HAP-1 (cell line): Measurements from ENCODE around the gene TIMMDC1.
"Not testable (repeated sequence)": the region's sequence is repeated elsewhere in the genome, so short reads cannot be mapped to it uniquely, and the experiment has no call there.

Experiments used
- DNase-seq, 2 experiments: peaks; one replicate each; pipeline ENCODE4 v3.0.0-alpha.2; 2016 to 2020; ENCODE audit warnings: low spot score in 2 of 2
- H3K27me3 ChIP-seq: fragments of 250-450 bp; sonication (Bioruptor Pico); 2 replicates; pipeline ENCODE4 v1.5.1; 2020; ENCODE audit warnings: low read depth, mild to moderate bottlenecking, moderate library complexity
- H3K36me3 ChIP-seq: fragments of 250-450 bp; sonication (Bioruptor Pico); replicated peaks from 2 replicates; pipeline ENCODE4 v1.5.1; 2020; ENCODE audit warnings: mild to moderate bottlenecking
- H3K4me1 ChIP-seq: fragments of 250-450 bp; sonication (Bioruptor Pico); 2 replicates; pipeline ENCODE4 v1.5.1; 2020; ENCODE audit warnings: mild to moderate bottlenecking
- H3K4me3 ChIP-seq: fragments of 250-450 bp; sonication (Bioruptor Pico); 2 replicates; pipeline ENCODE4 v1.5.1; 2020; ENCODE audit warnings: mild to moderate bottlenecking, moderate library complexity
- H3K9me3 ChIP-seq: fragments of 250-450 bp; sonication (Bioruptor Pico); 2 replicates; pipeline ENCODE4 v1.5.1; 2020; ENCODE audit warnings: mild to moderate bottlenecking, moderate library complexity
- in situ Hi-C: fragments of 300-500 bp; cut with MboI; formaldehyde crosslinking; loops from 3 replicates; pipeline ENCODE4 v1.14.3; 2020; ENCODE audit warnings: low sequenced_read_pairs, inconsistent platforms, mixed read lengths

The TIMMDC1 gene

DNA sequence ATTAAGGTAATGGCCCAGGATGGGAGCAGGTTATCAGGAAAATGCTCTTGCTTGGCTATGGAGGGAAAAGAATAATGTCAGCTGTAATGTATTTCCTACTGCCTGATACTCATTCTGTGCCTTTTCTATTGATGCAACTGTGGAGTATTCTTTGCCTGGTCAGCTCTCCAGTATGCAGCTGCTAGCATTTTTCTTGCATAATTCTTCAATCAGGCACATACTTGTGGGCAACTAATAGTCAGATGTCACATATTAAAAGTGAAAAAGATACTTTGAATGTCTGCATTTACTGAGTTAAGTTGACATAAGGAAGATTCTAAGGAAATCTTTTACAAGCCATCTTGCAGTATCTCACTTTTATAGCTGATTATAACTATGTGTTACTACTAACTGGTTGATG is 31.5 kb downstream of the TIMMDC1 start:
- Histone ChIP-seq H3K4me1 (no peaks in the 10 kb centered on the region), H3K27me3 (no peaks in the 10 kb centered on the region), H3K4me3 (no peak overlapping the region), H3K36me3 (no peaks in the 10 kb centered on the region; the same call in 1 of the 2 replicates), H3K9me3 (no peaks in the 10 kb centered on the region)
- in situ Hi-C loops: no loop called here
- no peak for DNase-seq

DNA sequence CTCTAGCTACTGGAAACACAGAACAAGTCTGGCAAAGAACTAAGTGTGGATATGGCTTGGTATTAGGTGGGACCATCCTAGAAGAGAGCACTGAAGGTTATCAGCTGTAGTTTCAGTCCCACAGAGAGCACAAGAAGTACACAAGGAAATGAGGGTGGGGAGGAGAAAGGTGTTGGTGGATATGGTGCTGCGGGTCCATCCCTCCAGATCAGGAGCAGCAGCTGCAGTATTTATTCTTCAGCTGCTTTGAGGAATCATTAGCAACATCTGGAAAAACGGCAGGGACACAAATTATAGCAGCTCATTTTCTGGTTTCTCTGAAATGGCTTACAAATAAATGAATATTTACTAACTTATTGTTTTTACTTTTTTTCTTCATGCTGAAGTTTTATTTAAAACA is 32.1 kb downstream of the TIMMDC1 start:
- no peaks in the 10 kb centered on the region for H3K4me1 ChIP-seq

GRCh38 chr3:119531151-119531550 is 32.8 kb downstream of the TIMMDC1 start:
- no peaks in the 10 kb centered on the region for H3K27me3 ChIP-seq
- no peak for DNase-seq
- in situ Hi-C loops: no loop called here
- H3K9me3 ChIP-seq: no peaks in the 10 kb centered on the region
- no peak overlapping the region for H3K4me3 ChIP-seq
- H3K36me3 ChIP-seq: no peaks in the 10 kb centered on the region
- H3K4me1 ChIP-seq: no peaks in the 10 kb centered on the region

More for the DNA sequence above, 32.1 kb downstream of the TIMMDC1 start:
- H3K36me3 ChIP-seq: no peaks in the 10 kb centered on the region; the same call in 1 of the 2 replicates
- no peak overlapping the region for H3K4me3 ChIP-seq
- no peak for DNase-seq
- in situ Hi-C loops: no loop called here
- H3K27me3 ChIP-seq: no peaks in the 10 kb centered on the region
- H3K9me3 ChIP-seq: no peaks in the 10 kb centered on the region

- Histone ChIP-seq H3K36me3 (no peaks in the 10 kb centered on the region), H3K4me1 (no peaks in the 10 kb centered on the region), H3K9me3 (no peaks in the 10 kb centered on the region), H3K27me3 (no peaks in the 10 kb centered on the region), H3K4me3 (no peak overlapping the region)
- DNase-seq: no peak
- in situ Hi-C loops: no loop called here
Observed at GRCh38 chr3:119534296-119534695, 35.9 kb downstream of the TIMMDC1 start.

- in situ Hi-C loops: no loop called here
- no peaks in the 10 kb centered on the region for H3K4me1 ChIP-seq
- H3K9me3 ChIP-seq: no peaks in the 10 kb centered on the region
- H3K36me3 ChIP-seq: no peaks in the 10 kb centered on the region
- no peaks in the 10 kb centered on the region for H3K27me3 ChIP-seq
- no peak overlapping the region for H3K4me3 ChIP-seq
- no peak for DNase-seq
Observed at GRCh38 chr3:119536757-119537156, 38.4 kb downstream of the TIMMDC1 start.

DNA sequence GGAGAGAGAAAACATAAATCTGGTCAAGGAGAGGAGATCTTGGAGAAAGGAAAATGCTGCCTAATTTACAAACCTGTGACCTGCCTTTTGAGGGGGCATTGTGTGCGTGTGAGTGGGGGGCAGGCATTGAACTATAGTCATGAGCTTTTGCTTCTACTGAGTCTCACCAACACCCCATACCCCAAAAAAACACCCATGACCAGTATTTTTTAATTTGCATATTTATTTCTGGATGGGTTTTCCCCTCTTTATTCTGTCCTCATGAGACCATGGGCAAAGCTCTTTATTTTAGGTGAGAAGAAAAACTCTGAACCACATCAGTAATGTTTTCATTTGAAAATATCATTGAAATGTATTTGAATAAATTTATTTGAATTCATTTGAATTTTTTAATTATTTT is 40.4 kb downstream of the TIMMDC1 start:
- no peaks in the 10 kb centered on the region for H3K4me1 ChIP-seq
- DNase-seq: no peak
- no peaks in the 10 kb centered on the region for H3K9me3 ChIP-seq
- in situ Hi-C loops: no loop called here
- H3K4me3 ChIP-seq: no peak overlapping the region
- H3K27me3 ChIP-seq: no peaks in the 10 kb centered on the region
- no peaks in the 10 kb centered on the region for H3K36me3 ChIP-seq

- Histone ChIP-seq H3K4me3 (no peak overlapping the region), H3K27me3 (no peaks in the 10 kb centered on the region), H3K36me3 (no peaks in the 10 kb centered on the region), H3K9me3 (no peaks in the 10 kb centered on the region), H3K4me1 (no peaks in the 10 kb centered on the region)
- no peak for DNase-seq
- in situ Hi-C loops: no loop called here
Observed at GRCh38 chr3:119541547-119541946, 43.2 kb downstream of the TIMMDC1 start.

DNA sequence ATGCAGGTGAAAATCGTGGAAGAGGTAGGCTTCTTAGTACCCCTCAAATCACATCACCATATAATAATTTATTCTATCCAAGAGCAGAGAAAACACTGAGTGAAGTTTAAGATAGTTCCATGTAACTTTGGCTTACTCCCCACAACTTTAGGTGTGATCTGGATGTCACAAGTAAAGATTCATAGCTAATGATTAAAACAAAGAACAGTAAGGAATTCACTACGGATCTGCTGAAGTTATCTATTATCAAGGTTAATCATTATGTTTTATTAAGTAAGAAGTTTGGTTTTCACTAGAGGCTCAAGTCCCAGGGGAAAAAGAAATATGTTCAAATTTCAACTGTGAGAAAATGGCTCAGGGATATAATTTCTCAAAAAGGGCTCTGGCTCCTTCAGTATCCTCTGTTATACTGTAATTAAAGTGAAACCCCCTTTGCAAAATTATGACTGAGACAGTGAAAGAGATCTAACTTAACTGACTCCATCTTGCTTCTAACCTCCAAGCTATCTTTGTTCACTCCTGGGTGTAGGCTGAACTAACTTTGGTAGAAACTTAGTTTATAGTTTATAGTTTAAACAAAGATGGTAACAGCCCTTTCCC is 43.9 kb downstream of the TIMMDC1 start:
- in situ Hi-C loops: no loop called here
- no peaks in the 10 kb centered on the region for H3K36me3 ChIP-seq

DNA sequence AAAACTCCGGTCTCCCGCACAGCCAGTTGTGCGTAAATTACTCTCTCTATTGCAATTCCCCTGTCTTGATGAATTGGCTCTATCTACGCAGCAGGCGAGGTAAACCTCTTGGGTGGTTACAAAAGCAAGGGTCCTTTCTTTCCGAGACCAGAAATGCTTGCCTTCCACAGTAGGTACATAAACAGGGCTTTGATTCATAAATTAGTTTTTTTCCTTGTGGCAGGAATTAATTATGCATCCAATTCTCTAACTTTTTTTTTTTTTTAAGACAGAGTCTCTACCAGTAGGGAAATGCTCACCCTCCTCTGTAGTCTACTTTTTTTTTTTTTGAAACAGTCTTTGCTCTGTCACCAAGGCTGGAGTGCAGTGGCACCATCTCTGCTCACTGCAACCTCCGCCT is 44.8 kb downstream of the TIMMDC1 start:
- in situ Hi-C loops: no loop called here
- Histone ChIP-seq H3K4me1 (no peaks in the 10 kb centered on the region), H3K9me3 (no peaks in the 10 kb centered on the region), H3K4me3 (no peak overlapping the region), H3K27me3 (no peaks in the 10 kb centered on the region), H3K36me3 (no peaks in the 10 kb centered on the region)
- no peak for DNase-seq

More for the DNA sequence above, 43.9 kb downstream of the TIMMDC1 start:
- Histone ChIP-seq H3K4me1 (no peaks in the 10 kb centered on the region), H3K9me3 (no peaks in the 10 kb centered on the region), H3K27me3 (no peaks in the 10 kb centered on the region), H3K4me3 (no peak overlapping the region)
- no peak for DNase-seq

DNA sequence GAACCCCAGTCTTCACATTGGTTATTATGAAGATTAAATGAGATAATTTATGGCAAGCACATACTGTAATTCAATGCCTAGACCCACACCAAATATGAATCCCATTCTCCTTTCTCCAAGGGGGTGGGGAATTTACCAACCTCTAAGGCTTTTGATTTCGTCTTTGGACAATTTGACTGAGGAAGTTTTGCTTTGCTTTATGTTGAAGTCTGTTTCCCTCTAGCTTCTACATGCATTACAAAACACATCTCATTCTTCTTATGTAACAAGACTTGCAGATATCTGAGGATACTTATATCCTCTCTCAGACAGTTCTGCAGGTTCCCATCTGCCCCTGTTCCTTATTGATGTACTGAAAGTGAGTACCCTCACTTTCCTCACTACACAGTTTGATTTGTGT is 48.9 kb downstream of the TIMMDC1 start:
- Histone ChIP-seq H3K36me3 (no peaks in the 10 kb centered on the region), H3K9me3 (no peaks in the 10 kb centered on the region), H3K27me3 (no peaks in the 10 kb centered on the region), H3K4me3 (no peak overlapping the region), H3K4me1 (no peaks in the 10 kb centered on the region)
- in situ Hi-C loops: no loop called here
- DNase-seq: no peak

DNA sequence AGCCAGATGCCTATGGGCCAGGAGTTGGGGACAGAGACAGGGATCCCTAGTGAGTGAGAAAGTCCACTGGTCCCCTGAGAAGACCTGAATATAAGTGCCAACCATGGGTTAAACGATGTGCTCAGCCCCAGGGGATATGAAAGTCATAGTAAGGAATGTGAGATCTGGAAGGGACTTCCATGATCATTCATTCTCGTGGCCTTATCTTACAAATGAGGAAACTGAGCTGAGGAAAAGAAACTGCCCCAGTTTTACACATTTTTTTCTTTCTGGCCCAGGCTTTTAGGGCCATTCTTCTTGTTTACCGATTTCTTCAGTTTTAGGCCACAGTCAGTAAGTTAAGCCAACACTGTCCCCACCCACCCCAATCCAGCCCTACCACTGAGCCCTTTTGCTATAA is 50.0 kb downstream of the TIMMDC1 start:
- H3K4me3 ChIP-seq: no peak overlapping the region
- no peaks in the 10 kb centered on the region for H3K9me3 ChIP-seq
- in situ Hi-C loops: no loop called here
- H3K4me1 ChIP-seq: no peaks in the 10 kb centered on the region
- H3K27me3 ChIP-seq: no peaks in the 10 kb centered on the region
- no peak for DNase-seq
- no peaks in the 10 kb centered on the region for H3K36me3 ChIP-seq

GRCh38 chr3:119550192-119550910 is 52.0 kb downstream of the TIMMDC1 start:
- no peaks in the 10 kb centered on the region for H3K4me1 ChIP-seq
- in situ Hi-C loops: no loop called here
- no peaks in the 10 kb centered on the region for H3K36me3 ChIP-seq
- no peak overlapping the region for H3K4me3 ChIP-seq
- no peaks in the 10 kb centered on the region for H3K27me3 ChIP-seq
- no peak for DNase-seq
- no peaks in the 10 kb centered on the region for H3K9me3 ChIP-seq

DNA sequence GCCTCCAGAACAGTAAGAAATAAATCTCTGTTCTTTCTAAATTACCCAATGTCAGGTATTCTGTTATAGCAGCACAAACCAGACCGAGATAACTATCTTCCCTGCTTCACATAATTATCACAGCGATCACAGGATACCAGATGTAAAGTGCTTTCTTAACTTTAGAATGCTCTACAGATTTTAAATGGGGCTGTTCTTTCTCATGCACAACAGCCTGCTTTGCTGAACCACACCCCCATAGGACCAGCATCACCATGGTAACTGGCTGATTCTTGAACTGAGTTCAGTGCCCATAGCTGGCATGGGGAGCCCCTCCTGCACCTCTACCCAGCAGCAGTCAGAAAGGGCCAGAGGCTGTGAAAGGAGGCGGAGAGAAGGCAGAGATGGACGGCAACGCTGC is 53.3 kb downstream of the TIMMDC1 start:
- Histone ChIP-seq H3K4me1 (no peaks in the 10 kb centered on the region), H3K9me3 (no peaks in the 10 kb centered on the region), H3K27me3 (no peaks in the 10 kb centered on the region), H3K36me3 (no peaks in the 10 kb centered on the region), H3K4me3 (no peak overlapping the region)
- in situ Hi-C loops: no loop called here
- DNase-seq: no peak

- DNase-seq, H3K4me3 ChIP-seq, in situ Hi-C loops, H3K9me3 ChIP-seq, H3K27me3 ChIP-seq, H3K36me3 ChIP-seq, H3K4me1 ChIP-seq: not testable (repeated sequence)
Observed at GRCh38 chr3:119552928-119553327, 54.6 kb downstream of the TIMMDC1 start.
